MM.1S (cell line): ENCODE measurements around the gene EN2.
A peak's percentile ranks its signal among the peaks of the same experiment; 100 is the strongest.

Experiments
- DNase-seq: peaks from one replicate; pipeline ENCODE4 v3.0.0-alpha.2; 2015
- H2AFZ ChIP-seq: fragments of 300-600 bp; sonication (generic); 2 replicates; pipeline ENCODE4 v1.6.0; 2016; ENCODE audit warnings: antibody characterized with exemption, low read length
- H3F3A ChIP-seq: fragments of 300-600 bp; sonication (generic); 2 replicates; pipeline ENCODE4 v1.6.1; 2016; ENCODE audit warnings: mild to moderate bottlenecking, antibody characterized with exemption, low read length, moderate library complexity, mixed read lengths; ENCODE audit not compliant: insufficient read depth
- H3K27ac ChIP-seq: fragments of 300-600 bp; sonication (generic); 2 replicates; pipeline ENCODE4 v1.5.1; 2016; ENCODE audit warnings: mild to moderate bottlenecking, low read length
- H3K27me3 ChIP-seq: fragments of 300-600 bp; sonication (generic); replicated peaks from 2 replicates; pipeline ENCODE4 v1.6.0; 2016; ENCODE audit warnings: low read length; ENCODE audit not compliant: insufficient read depth
- H3K36me3 ChIP-seq: fragments of 300-600 bp; sonication (generic); replicated peaks from 2 replicates; pipeline ENCODE4 v1.6.1; 2016; ENCODE audit warnings: mild to moderate bottlenecking, low read length, mixed read lengths; ENCODE audit not compliant: insufficient read depth
- H3K4me1 ChIP-seq: fragments of 300-600 bp; sonication (generic); 2 replicates; pipeline ENCODE4 v1.6.1; 2016; ENCODE audit warnings: low read length, mixed read lengths
- H3K4me2 ChIP-seq: fragments of 300-600 bp; sonication (generic); 2 replicates; pipeline ENCODE4 v1.6.0; 2016; ENCODE audit warnings: low read depth, low read length
- H3K4me3 ChIP-seq: fragments of 300-600 bp; sonication (generic); 2 replicates; pipeline ENCODE4 v1.5.1; 2016; ENCODE audit warnings: low read length, mixed read lengths
- H3K79me2 ChIP-seq: fragments of 300-600 bp; sonication (generic); 2 replicates; pipeline ENCODE4 v1.6.1; 2016; ENCODE audit warnings: mixed run types, low read length, mixed read lengths
- H3K9ac ChIP-seq: fragments of 300-600 bp; sonication (generic); 2 replicates; pipeline ENCODE4 v1.6.1; 2016; ENCODE audit warnings: low read length, mixed read lengths
- H3K9me2 ChIP-seq: fragments of 300-600 bp; sonication (generic); replicated peaks from 2 replicates; pipeline ENCODE4 v1.6.1; 2016; ENCODE audit warnings: mild to moderate bottlenecking, low read length, mixed read lengths; ENCODE audit not compliant: insufficient read depth
- H3K9me3 ChIP-seq: fragments of 300-600 bp; sonication (generic); replicated peaks from 2 replicates; pipeline ENCODE4 v1.6.1; 2016; ENCODE audit warnings: mild to moderate bottlenecking, low read length, mixed read lengths; ENCODE audit not compliant: insufficient read depth
- H4K20me1 ChIP-seq: fragments of 300-600 bp; sonication (generic); 2 replicates; pipeline ENCODE4 v1.6.1; 2016; ENCODE audit warnings: mild to moderate bottlenecking, low read length, moderate library complexity, mixed read lengths; ENCODE audit not compliant: insufficient read depth
- CTCF ChIP-seq: fragments of 300-600 bp; sonication (generic); IDR thresholded peaks from 2 replicates; pipeline ENCODE4 v1.5.1; 2016; ENCODE audit warnings: antibody characterized with exemption, low read length, mixed read lengths
- EZH2 ChIP-seq: fragments of 300-600 bp; sonication (generic); optimal IDR thresholded peaks from 2 replicates; pipeline ENCODE3; 2017; ENCODE audit warnings: low read depth, mild to moderate bottlenecking, antibody characterized with exemption, low read length, mixed read lengths
- EZH2phosphoT487 ChIP-seq: fragments of 300-600 bp; sonication (generic); IDR thresholded peaks from 2 replicates; pipeline ENCODE4 v1.6.1; 2018; ENCODE audit warnings: antibody characterized with exemption, low read length

Gene EN2

DNA sequence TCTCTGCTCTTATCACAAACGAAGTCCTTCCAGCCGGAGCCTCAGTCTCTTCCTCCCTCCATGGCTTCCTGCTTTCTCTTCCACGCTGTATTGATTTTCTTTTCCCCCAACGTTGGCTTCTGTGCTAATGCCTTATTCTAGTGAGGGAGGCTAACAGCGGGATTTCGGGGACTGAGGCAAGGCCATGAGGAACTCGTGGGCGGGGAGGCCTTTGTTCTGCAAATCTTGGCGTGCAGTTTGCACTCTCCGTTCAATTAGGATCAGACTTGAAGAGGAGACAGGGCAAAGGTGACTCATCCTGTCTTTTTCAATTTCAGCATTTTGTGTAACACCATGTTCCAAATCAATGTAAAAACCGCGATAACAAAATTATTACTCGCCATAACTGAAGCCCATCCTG, 25.3 kb downstream of the EN2 start:
- Histone ChIP-seq H3K9ac (no peak overlapping the region), H3K27me3 (0 out of 2 replicates have a peak, but pooled peaks cover 17% of the 10 kb centered on the region), H3K79me2 (no peaks in the 10 kb centered on the region), H3K9me3 (no peaks in the 10 kb centered on the region), H3K36me3 (no peaks in the 10 kb centered on the region), H3K4me1 (peaks cover 17% of the 10 kb centered on the region), H3K4me3 (no peak overlapping the region), H2AFZ (no peak overlapping the region), H3K27ac (no peak overlapping the region), H3K9me2 (no peaks in the 10 kb centered on the region), H3K4me2 (peak overlapping the region; percentile 68; the same call in 1 of the 2 replicates), H3F3A (no peaks in the 10 kb centered on the region), H4K20me1 (no peaks in the 10 kb centered on the region)
- no peak for TF ChIP-seq EZH2
- TF ChIP-seq CTCF, result no peak
- no peak for TF ChIP-seq EZH2phosphoT487
- no peak for DNase-seq

- H3F3A ChIP-seq, result no peaks in the 10 kb centered on the region
- no peak overlapping the region for H3K4me2 ChIP-seq
- peaks cover 19% of the 10 kb centered on the region for H3K4me1 ChIP-seq
- no peaks in the 10 kb centered on the region for H3K79me2 ChIP-seq
- no peaks in the 10 kb centered on the region for H4K20me1 ChIP-seq
- H3K9me3 ChIP-seq, result no peaks in the 10 kb centered on the region
- DNase-seq, result no peak
- H3K9ac ChIP-seq, result no peak overlapping the region
- no peak overlapping the region for H3K4me3 ChIP-seq
- TF ChIP-seq EZH2phosphoT487, result no peak
- no peak overlapping the region for H3K27ac ChIP-seq
- no peaks in the 10 kb centered on the region for H3K9me2 ChIP-seq
- 0 out of 2 replicates have a peak, but pooled peaks cover 17% of the 10 kb centered on the region for H3K27me3 ChIP-seq
- no peaks in the 10 kb centered on the region for H3K36me3 ChIP-seq
- no peak overlapping the region for H2AFZ ChIP-seq
Observed at GRCh38 chr7:155483868-155484325, 26.0 kb downstream of the EN2 start.

- Histone ChIP-seq H3F3A (no peaks in the 10 kb centered on the region), H4K20me1 (no peaks in the 10 kb centered on the region), H3K9me2 (no peaks in the 10 kb centered on the region), H3K27ac (no peak overlapping the region), H3K4me2 (no peak overlapping the region), H3K9ac (no peak overlapping the region), H3K4me1 (peaks cover 25% of the 10 kb centered on the region), H3K27me3 (0 out of 2 replicates have a peak, but pooled peaks cover 17% of the 10 kb centered on the region), H3K4me3 (no peak overlapping the region), H3K9me3 (no peaks in the 10 kb centered on the region), H3K36me3 (no peaks in the 10 kb centered on the region), H2AFZ (no peak overlapping the region), H3K79me2 (no peaks in the 10 kb centered on the region)
- TF ChIP-seq EZH2 (no peak), CTCF (no peak), EZH2phosphoT487 (no peak)
- DNase-seq, result no peak
Observed at GRCh38 chr7:155484483-155485399, 26.8 kb downstream of the EN2 start.
